Testis (tissue), 3 donors: ENCODE measurements around the gene KIF1A. TPM values are rescaled to one million over a fixed set of nuclear protein-coding genes. Genes with fewer than 3 reads are reported as not detected.

ENCODE experiments used
- DNase-seq: peaks from one replicate; pipeline ENCODE4 v3.0.0-alpha.2; 2019
- H3K27ac ChIP-seq, 2 donors: fragments of 200-600 bp; sonication (generic); one replicate each; pipeline ENCODE4 v1.5.1; 2019
- H3K27me3 ChIP-seq: fragments of 200-600 bp; sonication (generic); one replicate; pipeline ENCODE4 v1.5.1; 2019
- H3K36me3 ChIP-seq: fragments of 200-600 bp; sonication (generic); one replicate; pipeline ENCODE4 v1.5.1; 2017; ENCODE audit warnings: low read depth; ENCODE audit errors: missing control alignments
- H3K4me1 ChIP-seq: fragments of 200-600 bp; sonication (generic); one replicate; pipeline ENCODE4 v1.5.1; 2019
- H3K4me3 ChIP-seq, 2 donors: fragments of 200-600 bp; sonication (generic); one replicate each; pipeline ENCODE4 v1.5.1; 2017 to 2019
- H3K9me3 ChIP-seq: fragments of 200-600 bp; sonication (generic); one replicate; pipeline ENCODE4 v1.5.1; 2017
- CTCF ChIP-seq, 3 experiments: fragments of 450-650 bp in 2 of 3; fragments of 200-600 bp in 1 of 3; sonication (generic) in 1 of 3; IDR thresholded peaks; one replicate each; pipeline ENCODE4 v1.5.1; 2016 to 2019; ENCODE audit warnings: antibody characterized with exemption in 3 of 3, mild to moderate bottlenecking in 2 of 3, moderate library complexity in 1 of 3
- POLR2A ChIP-seq: fragments of 450-650 bp; IDR thresholded peaks from one replicate; pipeline ENCODE4 v1.6.1; 2017; ENCODE audit warnings: antibody characterized with exemption, mild to moderate bottlenecking, moderate library complexity
- WGBS, 2 donors: methylation state at CpG; one replicate each; pipeline ENCODE4 v1.1.5; 2018; 5-methylcytosine and 5-hydroxymethylcytosine counted together
- intact Hi-C: fragments of 100-400 bp; cut with DNase I; formaldehyde crosslinking; loops from one replicate; pipeline ENCODE4 v1.15.1; 2023; ENCODE audit warnings: low total_unique reads
- polyA plus RNA-seq: library from polyadenylated mRNA; stranded (reverse); fragments of 350-450 nt; fragmentation: Illumina TruSeq; extraction: RNeasy Lipid Tissue Mini Kit (QIAGEN cat#74804); gene quantifications from one replicate; pipeline ENCODE4 v1.2.3, GENCODE V29; 2014; ENCODE audit warnings: low read depth, low replicate concordance; ENCODE audit not compliant: insufficient read depth
- total RNA-seq, 2 donors: library from RNA; depleted of rRNA; stranded (reverse); fragments of >200 nt; gene quantifications; one replicate each; pipeline ENCODE4 v1.2.3, GENCODE V29; 2016

Gene KIF1A
- total and polyA plus RNA-seq, 3 donors from 2014 or later, result 33.5 to 42.1 (median 37.0) TPM

- no peaks in the 10 kb centered on the region for H3K4me1 ChIP-seq
- TF ChIP-seq CTCF (IDR thresholded peaks at IDR 0.05) (no peak), POLR2A (no peak)
- no peaks in the 10 kb centered on the region for H3K36me3 ChIP-seq
- no peaks in the 10 kb centered on the region for H3K27me3 ChIP-seq
- no peaks in the 10 kb centered on the region for H3K9me3 ChIP-seq
- DNase-seq, result no peak
- no peak overlapping the region for H3K27ac ChIP-seq
- intact Hi-C loops, result no loop called here
- H3K4me3 ChIP-seq, result no peak overlapping the region
- 90 to 94% methylated on average over 9 to 12 of the region's 12 CpGs for WGBS, 2 donors
Observed at GRCh38 chr2:240725266-240725665, 94.8 kb downstream of the KIF1A start.

GRCh38 chr2:240724431-240724830, 95.6 kb downstream of the KIF1A start:
- no peaks in the 10 kb centered on the region for H3K4me1 ChIP-seq
- H3K9me3 ChIP-seq, result no peaks in the 10 kb centered on the region
- TF ChIP-seq CTCF (IDR thresholded peaks at IDR 0.05), result no peak
- no peak for TF ChIP-seq POLR2A
- 95 to 100% methylated on average over 5 to 10 of the region's 10 CpGs for WGBS, 2 donors
- H3K4me3 ChIP-seq, result no peak overlapping the region
- H3K27me3 ChIP-seq, result no peaks in the 10 kb centered on the region
- no peak for DNase-seq
- intact Hi-C loops, result no loop called here
- no peak overlapping the region for H3K27ac ChIP-seq
- no peaks in the 10 kb centered on the region for H3K36me3 ChIP-seq

- no peaks in the 10 kb centered on the region for H3K4me1 ChIP-seq
- DNase-seq, result no peak
- no peak for TF ChIP-seq POLR2A
- no peak for TF ChIP-seq CTCF (IDR thresholded peaks at IDR 0.05)
- H3K27me3 ChIP-seq, result no peaks in the 10 kb centered on the region
- H3K9me3 ChIP-seq, result no peaks in the 10 kb centered on the region
- WGBS, 2 donors, result 93 to 100% methylated on average over 1 to 9 of the region's 9 CpGs
- no peaks in the 10 kb centered on the region for H3K36me3 ChIP-seq
- H3K27ac ChIP-seq, result no peak overlapping the region
- intact Hi-C loops, result no loop called here
- no peak overlapping the region for H3K4me3 ChIP-seq
Observed at GRCh38 chr2:240723851-240724250, 96.2 kb downstream of the KIF1A start.

GRCh38 chr2:240722796-240723735, 97.0 kb downstream of the KIF1A start:
- no peaks in the 10 kb centered on the region for H3K36me3 ChIP-seq
- DNase-seq, result no peak
- 77 to 93% methylated on average over 6 to 32 of the region's 32 CpGs for WGBS, 2 donors
- H3K4me3 ChIP-seq, result no peak overlapping the region
- no peaks in the 10 kb centered on the region for H3K9me3 ChIP-seq
- H3K27me3 ChIP-seq, result no peaks in the 10 kb centered on the region
- TF ChIP-seq CTCF (IDR thresholded peaks at IDR 0.05), result no peak
- TF ChIP-seq POLR2A, result no peak
- intact Hi-C loops, result no loop called here
- H3K4me1 ChIP-seq, result no peaks in the 10 kb centered on the region
- H3K27ac ChIP-seq, result no peak overlapping the region
